Measurements from ENCODE around the gene FBN2. TPM values are rescaled to one million over a fixed set of nuclear protein-coding genes. Genes with fewer than 3 reads are reported as not detected.

The FBN2 gene
- total and polyA plus RNA-seq, 9 of the 15 experiments (the other 6 are each of a cell fraction or from before 2014, with no cell fraction given) = 0.01 to 0.09 TPM; not detected in 7

DNA sequence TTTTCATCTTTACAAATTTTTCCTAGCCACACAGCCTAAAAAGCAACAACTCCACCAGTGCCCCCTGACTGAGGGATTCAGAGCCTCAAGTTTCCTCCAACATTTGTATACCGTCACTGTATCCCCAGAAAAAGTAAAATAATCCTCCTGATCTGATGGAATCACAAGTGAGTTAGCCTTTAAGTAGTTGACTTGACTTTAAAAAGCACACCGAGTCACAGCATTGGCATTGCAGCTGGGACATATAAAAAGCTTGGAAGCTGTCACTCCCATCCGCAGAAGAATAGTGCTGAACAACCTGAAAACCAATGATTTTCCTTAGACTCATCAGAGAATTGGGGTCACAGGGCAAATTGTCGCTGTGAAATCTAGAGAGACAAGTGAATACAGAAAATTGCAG is 41.6 kb upstream of the FBN2 start:
- Histone ChIP-seq H3K4me3 (no peak overlapping the region), H3K9me1 (ENCODE audit: control insufficient read depth, insufficient read depth, low read length) (no peaks in the 10 kb centered on the region), H2AFZ (ENCODE audit: low read depth, low read length) (no peak overlapping the region), H3K36me3 (ENCODE audit: control insufficient read depth, insufficient read depth, low read length) (no peaks in the 10 kb centered on the region), H3K9ac (ENCODE audit: insufficient read depth in 1 of 2, low read depth in 2 of 2, low read length in 2 of 2) (no peak overlapping the region), H3K9me3 (replicated peaks; ENCODE audit: control insufficient read depth, insufficient read depth, low read depth, low read length) (no peaks in the 10 kb centered on the region), H3K79me2 (ENCODE audit: control insufficient read depth, insufficient read depth, low read length) (no peaks in the 10 kb centered on the region), H3K27ac (ENCODE audit: extremely low read depth, low read depth, low read length) (no peak overlapping the region), H3K27me3 (ENCODE audit: control insufficient read depth in 2 of 2, insufficient read depth in 2 of 2, low read length in 2 of 2) (no peaks in the 10 kb centered on the region), H4K20me1 (replicated peaks; ENCODE audit: control insufficient read depth, insufficient read depth, low read length) (no peaks in the 10 kb centered on the region), H3K4me2 (ENCODE audit: insufficient read depth, low read length) (no peak overlapping the region), H3K4me1 (replicated peaks in 1 of 2; ENCODE audit: control insufficient read depth in 2 of 2, insufficient read depth in 2 of 2, low read length in 2 of 2) (no peaks in the 10 kb centered on the region)
- WGBS (ENCODE audit: insufficient coverage, low coverage, missing lambda C conversion rate) = 0% methylated on average over 4 of the region's 4 CpGs
- no peak for FAIRE-seq
- CTCF ChIA-PET (ENCODE audit: low intra/inter-chr PET ratio) = no interaction called here
- POLR2A ChIA-PET = no interaction called here
- no TSS peak for BruUV-seq (replicated peaks)
- intact Hi-C loops (cut with micrococcal nuclease) (no loop called here), in situ Hi-C loops (cut with MboI) (no loop called here)
- TF ChIP-seq LCOR (CRISPR knock-in tag; IDR thresholded peaks at IDR 0.05) (no peak), IFI16 (CRISPR knock-in tag; IDR thresholded peaks at IDR 0.05) (no peak), SRF (CRISPR knock-in tag; IDR thresholded peaks at IDR 0.05) (no peak), CAMTA2 (CRISPR knock-in tag; conservative IDR thresholded peaks at IDR 0.05) (no peak), ZNF76 (CRISPR knock-in tag; IDR thresholded peaks at IDR 0.05; ENCODE audit: borderline replicate concordance) (no peak), SIN3B (IDR thresholded peaks at IDR 0.05; ENCODE audit: low read depth) (no peak), NFE2L1 (tag; IDR thresholded peaks at IDR 0.05; ENCODE audit: borderline replicate concordance, low read depth) (no peak), FOXA1 (IDR thresholded peaks at IDR 0.05; ENCODE audit: borderline replicate concordance) (no peak), KDM2B (CRISPR knock-in tag; IDR thresholded peaks at IDR 0.05) (no peak)
- TF ChIP-seq, protein P1, sequence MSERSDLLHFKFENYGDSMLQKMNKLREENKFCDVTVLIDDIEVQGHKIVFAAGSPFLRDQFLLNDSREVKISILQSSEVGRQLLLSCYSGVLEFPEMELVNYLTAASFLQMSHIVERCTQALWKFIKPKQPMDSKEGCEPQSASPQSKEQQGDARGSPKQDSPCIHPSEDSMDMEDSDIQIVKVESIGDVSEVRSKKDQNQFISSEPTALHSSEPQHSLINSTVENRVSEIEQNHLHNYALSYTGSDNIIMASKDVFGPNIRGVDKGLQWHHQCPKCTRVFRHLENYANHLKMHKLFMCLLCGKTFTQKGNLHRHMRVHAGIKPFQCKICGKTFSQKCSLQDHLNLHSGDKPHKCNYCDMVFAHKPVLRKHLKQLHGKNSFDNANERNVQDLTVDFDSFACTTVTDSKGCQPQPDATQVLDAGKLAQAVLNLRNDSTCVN (CRISPR knock-in tag; IDR thresholded peaks at IDR 0.05) = no peak
- TF ChIP-seq, protein P2, sequence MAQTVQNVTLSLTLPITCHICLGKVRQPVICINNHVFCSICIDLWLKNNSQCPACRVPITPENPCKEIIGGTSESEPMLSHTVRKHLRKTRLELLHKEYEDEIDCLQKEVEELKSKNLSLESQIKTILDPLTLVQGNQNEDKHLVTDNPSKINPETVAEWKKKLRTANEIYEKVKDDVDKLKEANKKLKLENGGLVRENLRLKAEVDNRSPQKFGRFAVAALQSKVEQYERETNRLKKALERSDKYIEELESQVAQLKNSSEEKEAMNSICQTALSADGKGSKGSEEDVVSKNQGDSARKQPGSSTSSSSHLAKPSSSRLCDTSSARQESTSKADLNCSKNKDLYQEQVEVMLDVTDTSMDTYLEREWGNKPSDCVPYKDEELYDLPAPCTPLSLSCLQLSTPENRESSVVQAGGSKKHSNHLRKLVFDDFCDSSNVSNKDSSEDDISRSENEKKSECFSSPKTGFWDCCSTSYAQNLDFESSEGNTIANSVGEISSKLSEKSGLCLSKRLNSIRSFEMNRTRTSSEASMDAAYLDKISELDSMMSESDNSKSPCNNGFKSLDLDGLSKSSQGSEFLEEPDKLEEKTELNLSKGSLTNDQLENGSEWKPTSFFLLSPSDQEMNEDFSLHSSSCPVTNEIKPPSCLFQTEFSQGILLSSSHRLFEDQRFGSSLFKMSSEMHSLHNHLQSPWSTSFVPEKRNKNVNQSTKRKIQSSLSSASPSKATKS (CRISPR knock-in tag; IDR thresholded peaks at IDR 0.05) = no peak
- TF ChIP-seq, protein P3, sequence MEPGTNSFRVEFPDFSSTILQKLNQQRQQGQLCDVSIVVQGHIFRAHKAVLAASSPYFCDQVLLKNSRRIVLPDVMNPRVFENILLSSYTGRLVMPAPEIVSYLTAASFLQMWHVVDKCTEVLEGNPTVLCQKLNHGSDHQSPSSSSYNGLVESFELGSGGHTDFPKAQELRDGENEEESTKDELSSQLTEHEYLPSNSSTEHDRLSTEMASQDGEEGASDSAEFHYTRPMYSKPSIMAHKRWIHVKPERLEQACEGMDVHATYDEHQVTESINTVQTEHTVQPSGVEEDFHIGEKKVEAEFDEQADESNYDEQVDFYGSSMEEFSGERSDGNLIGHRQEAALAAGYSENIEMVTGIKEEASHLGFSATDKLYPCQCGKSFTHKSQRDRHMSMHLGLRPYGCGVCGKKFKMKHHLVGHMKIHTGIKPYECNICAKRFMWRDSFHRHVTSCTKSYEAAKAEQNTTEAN (CRISPR knock-in tag; IDR thresholded peaks at IDR 0.05) = no peak
- ATAC-seq = no peak
- DNase-seq (ENCODE audit: extremely low read depth in 1 of 4, low spot score in 3 of 4) = no peak
